ENCODE measurements around the gene SFXN1.

GRCh38 chr5:175470781-175471180 is 7.6 kb upstream of the SFXN1 start:
- TF ChIP-seq POLR2A (IDR thresholded peaks at IDR 0.05; ENCODE audit: low read depth, low read length), result no peak
- TF ChIP-seq CTCF (conservative IDR thresholded peaks at IDR 0.05; ENCODE audit: low read depth, low read length), result no peak
- TF ChIP-seq NFE2L2 (IDR thresholded peaks at IDR 0.05; ENCODE audit: low read depth, low read length), result no peak
- TF ChIP-seq MXI1 (IDR thresholded peaks at IDR 0.05; ENCODE audit: borderline replicate concordance, low read depth, low read length), result no peak
- no peak for TF ChIP-seq USF2 (IDR thresholded peaks at IDR 0.05; ENCODE audit: low read depth, low read length)
- TF ChIP-seq CEBPB (IDR thresholded peaks at IDR 0.05; ENCODE audit: low read depth, low read length), result no peak
- TF ChIP-seq RCOR1 (IDR thresholded peaks at IDR 0.05; ENCODE audit: insufficient replicate concordance, low read length), result no peak
- TF ChIP-seq RFX5 (IDR thresholded peaks at IDR 0.05; ENCODE audit: low read depth, low read length), result no peak
- TF ChIP-seq SMC3 (IDR thresholded peaks at IDR 0.05; ENCODE audit: low read depth, low read length), result no peak
- TF ChIP-seq RAD21 (IDR thresholded peaks at IDR 0.05; ENCODE audit: low read length), result no peak
- TF ChIP-seq CHD1 (IDR thresholded peaks at IDR 0.05; ENCODE audit: low read depth, low read length), result no peak
- TF ChIP-seq ELK1 (IDR thresholded peaks at IDR 0.05; ENCODE audit: borderline replicate concordance, low read depth, low read length), result no peak
- no peak for TF ChIP-seq FOS (IDR thresholded peaks at IDR 0.05; ENCODE audit: low read depth, low read length)
- no peak for TF ChIP-seq MAFK (IDR thresholded peaks at IDR 0.05; ENCODE audit: low read depth, low read length)
